HepG2 (cell line): ENCODE results near the gene KRI1.

Experiments
- BORCS8-MEF2B ChIP-seq: sonication (generic); formaldehyde crosslinking; IDR thresholded peaks from 2 replicates; pipeline ENCODE4 v1.8.0; 2022; ENCODE audit warnings: mild to moderate bottlenecking, missing genetic modification reagents
- CREB1 ChIP-seq, 2 experiments: fragments of 450-650 bp in 1 of 2; IDR thresholded peaks; 2 replicates each; pipeline ENCODE4 v1.6.1; 2016 to 2017; ENCODE audit warnings: control low read depth in 1 of 2, mild to moderate bottlenecking in 1 of 2, missing compliant biosample characterization in 1 of 2, missing genetic modification characterization in 1 of 2
- ZFX ChIP-seq: sonication (generic); formaldehyde crosslinking; IDR thresholded peaks from 2 replicates; pipeline ENCODE4 v1.4.0; 2020; ENCODE audit warnings: mild to moderate bottlenecking, low read depth, missing genetic modification reagents, moderate library complexity
- ZNF430 ChIP-seq: sonication (generic); formaldehyde crosslinking; IDR thresholded peaks from 2 replicates; pipeline ENCODE4 v1.9.0; 2021; ENCODE audit warnings: mild to moderate bottlenecking, missing genetic modification reagents
- TF ChIP-seq, protein P1 (sequence below): sonication (generic); formaldehyde crosslinking; IDR thresholded peaks from 2 replicates; pipeline ENCODE4 v1.4.0; 2020; ENCODE audit warnings: missing genetic modification reagents, mild to moderate bottlenecking, borderline replicate concordance
- TF ChIP-seq, protein P2 (sequence below), 2 experiments: fragments of 450-650 bp in 1 of 2; sonication (generic) in 1 of 2; formaldehyde crosslinking; IDR thresholded peaks; 2 replicates each; pipeline versions ENCODE4 v1.5.0 to v1.8.0; 2020 to 2022; ENCODE audit warnings: mild to moderate bottlenecking in 1 of 2, missing genetic modification reagents in 1 of 2
- TF ChIP-seq, protein P3 (sequence below), 2 experiments: sonication (generic) in 1 of 2; formaldehyde crosslinking in 1 of 2; IDR thresholded peaks; 2 replicates each; pipeline versions ENCODE4 v1.6.1 to v1.9.0; 2014 to 2022; ENCODE audit warnings: antibody characterized with exemption in 1 of 2, borderline replicate concordance in 1 of 2, inconsistent platforms in 1 of 2, low read depth in 1 of 2, missing genetic modification reagents in 1 of 2

DNA sequence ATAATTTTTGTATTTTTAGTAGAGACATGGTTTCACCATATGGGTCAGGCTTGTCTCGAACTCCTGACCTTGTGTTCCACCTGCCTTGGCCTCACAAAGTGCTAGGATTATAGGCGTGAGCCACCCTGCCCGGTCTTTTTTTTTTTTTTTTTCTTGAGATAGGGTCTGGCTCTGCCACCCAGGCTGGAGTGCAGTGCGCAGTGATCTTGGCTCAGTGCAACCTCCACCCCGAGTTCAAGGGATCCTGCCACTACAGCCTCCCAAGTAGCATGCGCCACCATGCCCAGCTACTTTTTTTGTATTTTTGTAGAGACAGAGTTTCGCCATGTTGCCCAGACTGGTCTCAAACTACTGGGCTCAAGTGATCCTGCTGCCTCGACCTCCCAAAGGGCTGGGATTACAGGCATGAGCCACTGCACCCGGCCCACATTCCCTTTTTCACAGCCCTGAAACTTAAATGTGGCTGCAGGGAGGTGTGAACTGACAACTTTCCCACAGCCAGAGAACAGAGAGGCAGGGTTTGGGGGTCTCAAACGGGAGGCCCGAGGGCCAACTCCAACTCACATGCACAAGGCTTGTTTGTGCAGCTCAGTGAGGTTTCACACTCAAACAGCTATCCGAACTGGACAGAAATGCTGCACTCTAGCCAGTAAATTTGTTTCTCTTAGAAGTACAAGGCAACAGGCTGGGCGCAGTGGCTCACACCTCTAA lies 44.2 kb downstream of the KRI1 start:
- TF ChIP-seq, protein P1, sequence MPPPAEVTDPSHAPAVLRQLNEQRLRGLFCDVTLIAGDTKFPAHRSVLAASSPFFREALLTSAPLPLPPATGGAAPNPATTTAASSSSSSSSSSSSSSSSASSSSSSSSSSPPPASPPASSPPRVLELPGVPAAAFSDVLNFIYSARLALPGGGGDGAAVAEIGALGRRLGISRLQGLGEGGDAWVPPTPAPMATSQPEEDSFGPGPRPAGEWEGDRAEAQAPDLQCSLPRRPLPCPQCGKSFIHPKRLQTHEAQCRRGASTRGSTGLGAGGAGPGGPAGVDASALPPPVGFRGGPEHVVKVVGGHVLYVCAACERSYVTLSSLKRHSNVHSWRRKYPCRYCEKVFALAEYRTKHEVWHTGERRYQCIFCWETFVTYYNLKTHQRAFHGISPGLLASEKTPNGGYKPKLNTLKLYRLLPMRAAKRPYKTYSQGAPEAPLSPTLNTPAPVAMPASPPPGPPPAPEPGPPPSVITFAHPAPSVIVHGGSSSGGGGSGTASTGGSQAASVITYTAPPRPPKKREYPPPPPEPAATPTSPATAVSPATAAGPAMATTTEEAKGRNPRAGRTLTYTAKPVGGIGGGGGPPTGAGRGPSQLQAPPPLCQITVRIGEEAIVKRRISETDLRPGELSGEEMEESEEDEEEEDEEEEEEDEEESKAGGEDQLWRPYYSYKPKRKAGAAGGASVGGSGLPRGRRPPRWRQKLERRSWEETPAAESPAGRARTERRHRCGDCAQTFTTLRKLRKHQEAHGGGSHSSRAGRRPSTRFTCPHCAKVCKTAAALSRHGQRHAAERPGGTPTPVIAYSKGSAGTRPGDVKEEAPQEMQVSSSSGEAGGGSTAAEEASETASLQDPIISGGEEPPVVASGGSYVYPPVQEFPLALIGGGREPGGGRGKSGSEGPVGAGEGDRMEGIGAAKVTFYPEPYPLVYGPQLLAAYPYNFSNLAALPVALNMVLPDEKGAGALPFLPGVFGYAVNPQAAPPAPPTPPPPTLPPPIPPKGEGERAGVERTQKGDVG: no peak
- no peak for TF ChIP-seq ZNF430 (CRISPR knock-in tag)
- TF ChIP-seq BORCS8-MEF2B: no peak
- TF ChIP-seq, protein P2, sequence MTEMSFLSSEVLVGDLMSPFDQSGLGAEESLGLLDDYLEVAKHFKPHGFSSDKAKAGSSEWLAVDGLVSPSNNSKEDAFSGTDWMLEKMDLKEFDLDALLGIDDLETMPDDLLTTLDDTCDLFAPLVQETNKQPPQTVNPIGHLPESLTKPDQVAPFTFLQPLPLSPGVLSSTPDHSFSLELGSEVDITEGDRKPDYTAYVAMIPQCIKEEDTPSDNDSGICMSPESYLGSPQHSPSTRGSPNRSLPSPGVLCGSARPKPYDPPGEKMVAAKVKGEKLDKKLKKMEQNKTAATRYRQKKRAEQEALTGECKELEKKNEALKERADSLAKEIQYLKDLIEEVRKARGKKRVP (CRISPR knock-in tag; IDR thresholded peaks at IDR 0.05): no peak
- TF ChIP-seq, protein P3, sequence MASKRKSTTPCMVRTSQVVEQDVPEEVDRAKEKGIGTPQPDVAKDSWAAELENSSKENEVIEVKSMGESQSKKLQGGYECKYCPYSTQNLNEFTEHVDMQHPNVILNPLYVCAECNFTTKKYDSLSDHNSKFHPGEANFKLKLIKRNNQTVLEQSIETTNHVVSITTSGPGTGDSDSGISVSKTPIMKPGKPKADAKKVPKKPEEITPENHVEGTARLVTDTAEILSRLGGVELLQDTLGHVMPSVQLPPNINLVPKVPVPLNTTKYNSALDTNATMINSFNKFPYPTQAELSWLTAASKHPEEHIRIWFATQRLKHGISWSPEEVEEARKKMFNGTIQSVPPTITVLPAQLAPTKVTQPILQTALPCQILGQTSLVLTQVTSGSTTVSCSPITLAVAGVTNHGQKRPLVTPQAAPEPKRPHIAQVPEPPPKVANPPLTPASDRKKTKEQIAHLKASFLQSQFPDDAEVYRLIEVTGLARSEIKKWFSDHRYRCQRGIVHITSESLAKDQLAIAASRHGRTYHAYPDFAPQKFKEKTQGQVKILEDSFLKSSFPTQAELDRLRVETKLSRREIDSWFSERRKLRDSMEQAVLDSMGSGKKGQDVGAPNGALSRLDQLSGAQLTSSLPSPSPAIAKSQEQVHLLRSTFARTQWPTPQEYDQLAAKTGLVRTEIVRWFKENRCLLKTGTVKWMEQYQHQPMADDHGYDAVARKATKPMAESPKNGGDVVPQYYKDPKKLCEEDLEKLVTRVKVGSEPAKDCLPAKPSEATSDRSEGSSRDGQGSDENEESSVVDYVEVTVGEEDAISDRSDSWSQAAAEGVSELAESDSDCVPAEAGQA (IDR thresholded peaks at IDR 0.05; ENCODE audit: low read depth): no peak
- TF ChIP-seq, protein P3 (CRISPR knock-in tag; IDR thresholded peaks at IDR 0.05; ENCODE audit: borderline replicate concordance): no peak
- TF ChIP-seq ZFX: no peak
- no peak for TF ChIP-seq CREB1 (IDR thresholded peaks at IDR 0.05)
- TF ChIP-seq CREB1 (CRISPR knock-in tag; IDR thresholded peaks at IDR 0.05): no peak
